Neural progenitor cell (in vitro differentiated cells): ENCODE measurements around the gene FGL2. TPM values are rescaled to one million over a fixed set of nuclear protein-coding genes. Genes with fewer than 3 reads are reported as not detected.
"Not testable (repeated sequence)": the region's sequence is repeated elsewhere in the genome, so short reads cannot be mapped to it uniquely, and the experiment has no call there.

ENCODE experiments used
- DNase-seq: peaks from one replicate; pipeline ENCODE4 v3.0.0-alpha.2; 2016; ENCODE audit warnings: low spot score
- H2AFZ ChIP-seq: fragments of 200-600 bp; sonication (generic); replicated peaks from 2 replicates; pipeline ENCODE4 v1.6.1; 2016; ENCODE audit warnings: antibody characterized with exemption
- H3F3A ChIP-seq: fragments of 200-600 bp; sonication (generic); 2 replicates; pipeline ENCODE4 v1.6.1; 2016; ENCODE audit warnings: antibody characterized with exemption, low read depth
- H3K27ac ChIP-seq: fragments of 200-600 bp; sonication (generic); 2 replicates; pipeline ENCODE4 v1.5.1; 2016; ENCODE audit warnings: mild to moderate bottlenecking
- H3K27me3 ChIP-seq: fragments of 200-600 bp; sonication (generic); 2 replicates; pipeline ENCODE4 v1.6.1; 2016; ENCODE audit warnings: mild to moderate bottlenecking, moderate library complexity
- H3K36me3 ChIP-seq: fragments of 200-600 bp; sonication (generic); 2 replicates; pipeline ENCODE4 v1.5.1; 2016
- H3K4me1 ChIP-seq: fragments of 200-600 bp; sonication (generic); 2 replicates; pipeline ENCODE4 v1.6.1; 2016; ENCODE audit warnings: mixed run types
- H3K4me2 ChIP-seq: fragments of 200-600 bp; sonication (generic); 2 replicates; pipeline ENCODE4 v1.6.1; 2016
- H3K4me3 ChIP-seq: fragments of 200-600 bp; sonication (generic); 2 replicates; pipeline ENCODE4 v1.5.1; 2016
- H3K79me2 ChIP-seq: fragments of 200-600 bp; sonication (generic); 2 replicates; pipeline ENCODE4 v1.6.1; 2016; ENCODE audit warnings: low read depth
- H3K9ac ChIP-seq: fragments of 200-600 bp; sonication (generic); 2 replicates; pipeline ENCODE4 v1.6.1; 2016
- H3K9me3 ChIP-seq: fragments of 200-600 bp; sonication (generic); 2 replicates; pipeline ENCODE4 v1.5.1; 2016; ENCODE audit warnings: low read depth
- H4K20me1 ChIP-seq: fragments of 200-600 bp; sonication (generic); 2 replicates; pipeline ENCODE4 v1.6.1; 2016; ENCODE audit warnings: low read depth
- H3K27ac Mint-ChIP-seq: 3 replicates; pipeline ENCODE4 v1.8.0; 2021; ENCODE audit warnings: mixed read lengths
- H3K27me3 Mint-ChIP-seq: 2 replicates; pipeline ENCODE4 v1.8.0; 2022; ENCODE audit warnings: low read depth, mild to moderate bottlenecking, inconsistent platforms, moderate library complexity, mixed read lengths; ENCODE audit not compliant: insufficient read depth
- H3K36me3 Mint-ChIP-seq: 3 replicates; pipeline ENCODE4 v1.8.0; 2021; ENCODE audit warnings: mixed read lengths
- H3K4me1 Mint-ChIP-seq: 3 replicates; pipeline ENCODE4 v1.8.0; 2021; ENCODE audit warnings: mixed read lengths
- H3K4me3 Mint-ChIP-seq: 3 replicates; pipeline ENCODE4 v1.8.0; 2021; ENCODE audit warnings: mild to moderate bottlenecking, moderate library complexity, mixed read lengths
- H3K9me3 Mint-ChIP-seq: 3 replicates; pipeline ENCODE4 v1.8.0; 2020; ENCODE audit warnings: mixed read lengths
- EZH2 ChIP-seq: fragments of 200-600 bp; sonication (generic); IDR thresholded peaks from 2 replicates; pipeline ENCODE4 v1.6.1; 2017; ENCODE audit warnings: antibody characterized with exemption, mild to moderate bottlenecking, moderate library complexity
- EZH2phosphoT487 ChIP-seq: fragments of 200-600 bp; sonication (generic); IDR thresholded peaks from 2 replicates; pipeline ENCODE4 v1.6.1; 2017; ENCODE audit warnings: antibody characterized with exemption
- total RNA-seq: library from RNA; depleted of rRNA; stranded (reverse); fragments of >200 nt; gene quantifications from 2 replicates; pipeline ENCODE4 v1.2.3, GENCODE V29; 2015; ENCODE audit warnings: low replicate concordance
- TF ChIP-seq, protein P1 (sequence below): fragments of 200-600 bp; sonication (generic); IDR thresholded peaks from 2 replicates; pipeline ENCODE4 v1.5.1; 2017; ENCODE audit warnings: antibody characterized with exemption, mild to moderate bottlenecking

FGL2 gene
- total RNA-seq, 1 donor from 2014 or later, result not detected

GRCh38 chr7:77181015-77181595 lies 18.5 kb downstream of the FGL2 start:
- DNase-seq, result no peak
- no peaks in the 10 kb centered on the region for H3K4me1 ChIP-seq
- H4K20me1 ChIP-seq, result no peaks in the 10 kb centered on the region
- H2AFZ ChIP-seq, result no peak overlapping the region
- H3K36me3 ChIP-seq, result no peaks in the 10 kb centered on the region
- no peak overlapping the region for H3K9ac ChIP-seq
- Mint-ChIP-seq H3K9me3 (no peaks in the 10 kb centered on the region), H3K4me3 (no peak overlapping the region), H3K4me1 (no peaks in the 10 kb centered on the region), H3K27ac (no peak overlapping the region), H3K36me3 (no peaks in the 10 kb centered on the region), H3K27me3 (no peaks in the 10 kb centered on the region)
- no peak overlapping the region for H3K27ac ChIP-seq
- no peaks in the 10 kb centered on the region for H3K9me3 ChIP-seq
- H3F3A ChIP-seq, result no peaks in the 10 kb centered on the region
- H3K4me3 ChIP-seq, result no peak overlapping the region
- H3K27me3 ChIP-seq, result no peaks in the 10 kb centered on the region
- H3K79me2 ChIP-seq, result no peaks in the 10 kb centered on the region
- no peak for TF ChIP-seq EZH2phosphoT487
- TF ChIP-seq EZH2, result no peak
- TF ChIP-seq, protein P1, sequence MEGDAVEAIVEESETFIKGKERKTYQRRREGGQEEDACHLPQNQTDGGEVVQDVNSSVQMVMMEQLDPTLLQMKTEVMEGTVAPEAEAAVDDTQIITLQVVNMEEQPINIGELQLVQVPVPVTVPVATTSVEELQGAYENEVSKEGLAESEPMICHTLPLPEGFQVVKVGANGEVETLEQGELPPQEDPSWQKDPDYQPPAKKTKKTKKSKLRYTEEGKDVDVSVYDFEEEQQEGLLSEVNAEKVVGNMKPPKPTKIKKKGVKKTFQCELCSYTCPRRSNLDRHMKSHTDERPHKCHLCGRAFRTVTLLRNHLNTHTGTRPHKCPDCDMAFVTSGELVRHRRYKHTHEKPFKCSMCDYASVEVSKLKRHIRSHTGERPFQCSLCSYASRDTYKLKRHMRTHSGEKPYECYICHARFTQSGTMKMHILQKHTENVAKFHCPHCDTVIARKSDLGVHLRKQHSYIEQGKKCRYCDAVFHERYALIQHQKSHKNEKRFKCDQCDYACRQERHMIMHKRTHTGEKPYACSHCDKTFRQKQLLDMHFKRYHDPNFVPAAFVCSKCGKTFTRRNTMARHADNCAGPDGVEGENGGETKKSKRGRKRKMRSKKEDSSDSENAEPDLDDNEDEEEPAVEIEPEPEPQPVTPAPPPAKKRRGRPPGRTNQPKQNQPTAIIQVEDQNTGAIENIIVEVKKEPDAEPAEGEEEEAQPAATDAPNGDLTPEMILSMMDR, result no peak
- no peak overlapping the region for H3K4me2 ChIP-seq

DNA sequence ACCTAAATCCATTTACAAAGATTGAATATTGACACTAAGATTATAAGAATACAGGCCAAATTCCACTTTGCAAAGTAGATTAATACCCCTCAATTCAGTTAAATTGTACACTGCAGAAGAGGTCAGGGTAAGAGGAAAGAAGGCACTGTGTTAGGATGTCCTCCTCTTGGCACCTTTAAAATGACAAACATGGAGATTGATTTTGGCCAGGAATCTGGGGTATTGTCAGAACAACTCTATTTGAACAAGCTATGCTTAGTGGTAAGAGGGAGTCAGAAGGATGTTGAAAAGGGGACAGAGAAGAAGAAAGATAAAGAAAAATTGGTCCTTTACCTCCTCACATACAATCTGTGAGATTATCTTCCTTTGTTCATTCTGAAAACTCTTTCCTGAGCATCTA lies 21.6 kb downstream of the FGL2 start:
- not testable (repeated sequence) for H3K4me3 Mint-ChIP-seq, H2AFZ ChIP-seq, H3K27me3 ChIP-seq, H3K9ac ChIP-seq, H3F3A ChIP-seq, H3K9me3 Mint-ChIP-seq, H4K20me1 ChIP-seq, H3K9me3 ChIP-seq, H3K4me1 ChIP-seq, H3K4me3 ChIP-seq, H3K4me2 ChIP-seq, H3K79me2 ChIP-seq, H3K4me1 Mint-ChIP-seq, H3K36me3 Mint-ChIP-seq, DNase-seq, H3K27ac Mint-ChIP-seq, H3K27me3 Mint-ChIP-seq, H3K27ac ChIP-seq, H3K36me3 ChIP-seq

- H3K4me1 Mint-ChIP-seq, H4K20me1 ChIP-seq, H3K27ac ChIP-seq, H3K36me3 Mint-ChIP-seq, H2AFZ ChIP-seq, H3K4me3 ChIP-seq, H3K36me3 ChIP-seq, H3K4me2 ChIP-seq, H3K4me1 ChIP-seq, H3K9ac ChIP-seq, H3K27ac Mint-ChIP-seq, H3K27me3 ChIP-seq, H3K4me3 Mint-ChIP-seq, H3K79me2 ChIP-seq, H3K27me3 Mint-ChIP-seq, H3F3A ChIP-seq, H3K9me3 ChIP-seq, DNase-seq, H3K9me3 Mint-ChIP-seq: not testable (repeated sequence)
These were observed 22.2 kb downstream of the FGL2 start for GRCh38 chr7:77177321-77177904.

- not testable (repeated sequence) for H2AFZ ChIP-seq, H3K27me3 ChIP-seq, H3K79me2 ChIP-seq, H3F3A ChIP-seq, H3K4me2 ChIP-seq, H3K9me3 ChIP-seq, H3K36me3 ChIP-seq, DNase-seq, H3K9ac ChIP-seq, H3K9me3 Mint-ChIP-seq, H3K27ac ChIP-seq, H3K36me3 Mint-ChIP-seq, H3K4me1 Mint-ChIP-seq, H3K4me3 ChIP-seq, H3K27me3 Mint-ChIP-seq, H3K4me3 Mint-ChIP-seq, H3K4me1 ChIP-seq, H3K27ac Mint-ChIP-seq, H4K20me1 ChIP-seq
These were observed 24.3 kb downstream of the FGL2 start for GRCh38 chr7:77175274-77175800.

GRCh38 chr7:77174418-77174817 lies 25.2 kb downstream of the FGL2 start:
- not testable (repeated sequence) for H3K4me1 ChIP-seq, H3K27ac Mint-ChIP-seq, H3K9me3 ChIP-seq, H3K36me3 ChIP-seq, H3K79me2 ChIP-seq, H3F3A ChIP-seq, H3K4me1 Mint-ChIP-seq, H3K27me3 Mint-ChIP-seq, H3K4me2 ChIP-seq, H3K4me3 ChIP-seq, H2AFZ ChIP-seq, H3K36me3 Mint-ChIP-seq, H3K27ac ChIP-seq, DNase-seq, H3K9me3 Mint-ChIP-seq, H4K20me1 ChIP-seq, H3K27me3 ChIP-seq, H3K9ac ChIP-seq, H3K4me3 Mint-ChIP-seq

DNA sequence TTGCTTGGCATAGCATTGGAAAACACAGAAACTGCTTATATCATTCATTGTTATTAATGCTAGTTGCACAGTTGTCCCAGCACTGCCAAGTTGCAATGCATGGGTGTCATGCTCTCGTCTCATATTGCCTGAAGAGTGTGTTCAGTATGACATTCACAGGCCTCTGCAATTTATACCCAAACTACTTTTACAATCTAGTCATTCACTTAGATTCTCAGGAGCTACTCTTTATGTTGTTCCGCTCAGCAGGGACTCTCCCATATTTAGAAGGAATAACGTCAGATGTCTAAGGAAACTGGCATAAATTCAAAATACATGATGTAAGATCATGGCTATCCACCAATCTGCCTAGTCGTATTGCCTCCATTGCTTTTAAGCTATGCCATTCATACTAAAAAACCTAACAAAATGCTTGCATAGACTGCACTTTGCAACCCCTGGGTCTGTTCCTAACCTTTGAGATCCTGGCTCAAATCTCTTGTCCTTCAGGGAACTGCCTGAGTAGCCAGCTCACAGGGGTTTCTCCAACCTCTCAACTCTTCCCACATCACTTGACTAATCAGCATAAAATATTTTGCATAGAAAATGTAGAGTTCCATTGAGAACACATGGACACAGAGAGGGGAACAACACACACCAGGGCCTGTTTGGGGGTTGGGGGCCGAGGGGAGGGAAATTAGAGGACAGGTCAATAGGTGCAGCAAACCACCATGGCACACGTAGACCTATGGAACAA lies 27.0 kb downstream of the FGL2 start:
- H3K27me3 Mint-ChIP-seq, H3K4me2 ChIP-seq, H3K4me3 ChIP-seq, H3F3A ChIP-seq, H3K79me2 ChIP-seq, H3K36me3 Mint-ChIP-seq, H3K9me3 ChIP-seq, DNase-seq, H2AFZ ChIP-seq, H3K36me3 ChIP-seq, H3K27me3 ChIP-seq, H3K27ac Mint-ChIP-seq, H3K4me1 ChIP-seq, H3K4me1 Mint-ChIP-seq, H3K27ac ChIP-seq, H4K20me1 ChIP-seq, H3K9ac ChIP-seq, H3K9me3 Mint-ChIP-seq, H3K4me3 Mint-ChIP-seq: not testable (repeated sequence)

GRCh38 chr7:77171073-77171472 lies 28.5 kb downstream of the FGL2 start:
- not testable (repeated sequence) for H3K27me3 ChIP-seq, H2AFZ ChIP-seq, H3K79me2 ChIP-seq, H3K9me3 ChIP-seq, DNase-seq, H3F3A ChIP-seq, H4K20me1 ChIP-seq, H3K9me3 Mint-ChIP-seq, H3K27ac Mint-ChIP-seq, H3K4me3 Mint-ChIP-seq, H3K36me3 ChIP-seq, H3K9ac ChIP-seq, H3K27ac ChIP-seq, H3K4me3 ChIP-seq, H3K4me1 ChIP-seq, H3K4me2 ChIP-seq, H3K4me1 Mint-ChIP-seq, H3K27me3 Mint-ChIP-seq, H3K36me3 Mint-ChIP-seq
